ENCODE measurements around the gene SH3GLB1.

GRCh38 chr1:86754265-86754974, 50.0 kb downstream of the SH3GLB1 start:
- TF ChIP-seq POLR2A (IDR thresholded peaks at IDR 0.05; ENCODE audit: low read depth) (no peak), POLR2AphosphoS5 (IDR thresholded peaks at IDR 0.05) (no peak), CTCF (IDR thresholded peaks at IDR 0.05) (no peak), EP300 (IDR thresholded peaks at IDR 0.05) (no peak)

Measured in esophagus muscularis mucosa (tissue), 4 donors.